Smooth muscle cell (in vitro differentiated cells): ENCODE results near the gene ZFHX3. TPM values are rescaled to one million over a fixed set of nuclear protein-coding genes. Genes with fewer than 3 reads are reported as not detected.

Source experiments
- DNase-seq: peaks from one replicate; lab custom pipeline; 2025; ENCODE audit not compliant: unreplicated experiment; lab: John Stamatoyannopoulos, UW
- H2AFZ ChIP-seq: fragments of 200-600 bp; sonication (generic); 2 replicates; pipeline ENCODE4 v1.6.0; 2016; ENCODE audit warnings: antibody characterized with exemption, low read depth, mild to moderate bottlenecking
- H3F3A ChIP-seq: fragments of 200-600 bp; sonication (generic); 2 replicates; pipeline ENCODE4 v1.6.0; 2017; ENCODE audit warnings: antibody characterized with exemption, low read depth
- H3K27ac ChIP-seq: fragments of 200-600 bp; sonication (generic); 2 replicates; pipeline ENCODE4 v1.5.1; 2016; ENCODE audit warnings: low read depth, mild to moderate bottlenecking
- H3K27me3 ChIP-seq: fragments of 200-600 bp; sonication (generic); 2 replicates; pipeline ENCODE4 v1.6.1; 2016; ENCODE audit warnings: low read depth, mild to moderate bottlenecking
- H3K36me3 ChIP-seq: fragments of 200-600 bp; sonication (generic); 2 replicates; pipeline ENCODE4 v1.5.1; 2016; ENCODE audit warnings: low read depth
- H3K4me1 ChIP-seq: fragments of 200-600 bp; sonication (generic); 2 replicates; pipeline ENCODE4 v1.5.1; 2016; ENCODE audit warnings: low read depth
- H3K4me2 ChIP-seq: fragments of 200-600 bp; sonication (generic); 2 replicates; pipeline ENCODE4 v1.6.0; 2016; ENCODE audit warnings: mild to moderate bottlenecking
- H3K4me3 ChIP-seq: fragments of 200-600 bp; sonication (generic); 2 replicates; pipeline ENCODE4 v1.5.1; 2016; ENCODE audit warnings: mild to moderate bottlenecking
- H3K79me2 ChIP-seq: fragments of 200-600 bp; sonication (generic); 2 replicates; pipeline ENCODE4 v1.6.0; 2016; ENCODE audit warnings: low read depth, mild to moderate bottlenecking
- H3K9ac ChIP-seq: fragments of 200-600 bp; sonication (generic); 2 replicates; pipeline ENCODE4 v1.6.0; 2016; ENCODE audit warnings: low read depth
- H3K9me3 ChIP-seq: fragments of 200-600 bp; sonication (generic); replicated peaks from 2 replicates; pipeline ENCODE4 v1.5.1; 2016; ENCODE audit warnings: low read depth
- H4K20me1 ChIP-seq: fragments of 200-600 bp; sonication (generic); 2 replicates; pipeline ENCODE4 v1.6.0; 2016; ENCODE audit warnings: low read depth
- CTCF ChIP-seq: fragments of 200-600 bp; sonication (generic); IDR thresholded peaks from 2 replicates; pipeline ENCODE4 v1.5.1; 2017; ENCODE audit warnings: borderline replicate concordance, mild to moderate bottlenecking, antibody characterized with exemption; ENCODE audit not compliant: insufficient read depth, poor library complexity, severe bottlenecking
- WGBS: methylation state at CpG from one replicate; pipeline ENCODE4 v1.1.7; 2016; ENCODE audit warnings: low lambda C conversion rate; 5-methylcytosine and 5-hydroxymethylcytosine counted together
- polyA plus RNA-seq: library from polyadenylated mRNA; unstranded; fragments of >200 nt; fragmentation: Nextera tagmentation; extraction: Ambion mirVana; gene quantifications from 2 replicates; pipeline ENCODE4 v1.2.1, GENCODE V29; 2016
- total RNA-seq: library from RNA; depleted of rRNA; stranded (reverse); fragments of >200 nt; gene quantifications from 2 replicates; pipeline ENCODE4 v1.2.3, GENCODE V29; 2014

Gene ZFHX3
- total and polyA plus RNA-seq, 2 experiments from 2014 or later = 3.1 to 9.8 TPM

- Histone ChIP-seq H3K79me2 (peaks cover 35% of the 10 kb centered on the region), H3K36me3 (no peaks in the 10 kb centered on the region), H3K9ac (no peak overlapping the region), H4K20me1 (peaks cover 95% of the 10 kb centered on the region), H2AFZ (no peak overlapping the region), H3F3A (no peaks in the 10 kb centered on the region), H3K9me3 (no peaks in the 10 kb centered on the region), H3K27ac (no peak overlapping the region), H3K27me3 (no peaks in the 10 kb centered on the region), H3K4me3 (no peak overlapping the region), H3K4me2 (peak overlapping the region; percentile 23), H3K4me1 (peaks cover 7% of the 10 kb centered on the region)
- no peak for DNase-seq
- WGBS = 79% methylated on average over 12 of the region's 12 CpGs
- no peak for TF ChIP-seq CTCF
These were observed 121.5 kb downstream of the ZFHX3 start for GRCh38 chr16:72926177-72927070.

GRCh38 chr16:72925631-72925979 lies 122.3 kb downstream of the ZFHX3 start:
- 99% methylated on average over 5 of the region's 5 CpGs for WGBS
- Histone ChIP-seq H3K4me1 (peaks cover 2% of the 10 kb centered on the region), H3K27me3 (no peaks in the 10 kb centered on the region), H3K9me3 (no peaks in the 10 kb centered on the region), H3F3A (no peaks in the 10 kb centered on the region), H3K9ac (no peak overlapping the region), H3K4me3 (no peak overlapping the region), H3K79me2 (peaks cover 35% of the 10 kb centered on the region), H4K20me1 (peaks cover 96% of the 10 kb centered on the region), H3K27ac (no peak overlapping the region), H3K4me2 (no peak overlapping the region), H3K36me3 (no peaks in the 10 kb centered on the region), H2AFZ (no peak overlapping the region)
- no peak for DNase-seq
- TF ChIP-seq CTCF = no peak

- WGBS = 96% methylated on average over 17 of the region's 17 CpGs
- H2AFZ ChIP-seq = no peak overlapping the region
- H3K79me2 ChIP-seq = peaks cover 31% of the 10 kb centered on the region
- no peak overlapping the region for H3K27ac ChIP-seq
- H4K20me1 ChIP-seq = peaks cover 95% of the 10 kb centered on the region
- DNase-seq = no peak
- H3K4me2 ChIP-seq = no peak overlapping the region
- H3F3A ChIP-seq = no peaks in the 10 kb centered on the region
- no peaks in the 10 kb centered on the region for H3K36me3 ChIP-seq
- H3K9ac ChIP-seq = no peak overlapping the region
- TF ChIP-seq CTCF = no peak
- no peaks in the 10 kb centered on the region for H3K27me3 ChIP-seq
- H3K9me3 ChIP-seq = no peaks in the 10 kb centered on the region
- H3K4me3 ChIP-seq = no peak overlapping the region
- H3K4me1 ChIP-seq = no peaks in the 10 kb centered on the region
These were observed 122.8 kb downstream of the ZFHX3 start for GRCh38 chr16:72924927-72925630.
